ENCODE results near the gene EXO1. TPM values are rescaled to one million over a fixed set of nuclear protein-coding genes. Genes with fewer than 3 reads are reported as not detected.

The EXO1 gene
- total and polyA plus RNA-seq, 9 of the 15 experiments (the other 6 are each of a cell fraction or from before 2014, with no cell fraction given) = 36.0 to 125 (median 83.9) TPM

DNA sequence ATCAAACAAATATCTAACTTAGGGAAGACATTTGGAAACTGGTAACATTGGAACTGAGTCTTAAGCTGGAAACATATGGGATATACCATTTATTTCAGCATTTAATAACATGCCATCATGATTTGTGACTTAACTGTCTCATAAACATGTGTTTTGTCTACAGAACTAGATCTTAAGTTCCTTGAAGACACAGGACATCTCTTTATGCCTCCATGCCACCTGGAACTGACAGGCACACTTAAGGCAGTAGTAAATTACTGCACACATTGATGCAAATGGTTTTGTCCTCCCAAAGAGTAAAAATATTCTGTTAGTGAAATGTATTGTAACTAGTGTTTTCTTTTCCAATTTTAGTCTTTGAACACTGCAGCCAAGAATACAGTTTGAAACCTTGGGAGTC, 1.6 kb upstream of the EXO1 start (continued):
- no peak for TF ChIP-seq STAT5B (CRISPR knock-in tag; IDR thresholded peaks at IDR 0.05)
- no peak for TF ChIP-seq MAFF (IDR thresholded peaks at IDR 0.05; ENCODE audit: low read length)
- TF ChIP-seq NRF1 (conservative IDR thresholded peaks at IDR 0.05 in 1 of 2, IDR thresholded peaks at IDR 0.05 in 1 of 2) = no peak
- no peak for TF ChIP-seq HLTF (IDR thresholded peaks at IDR 0.05)

DNA sequence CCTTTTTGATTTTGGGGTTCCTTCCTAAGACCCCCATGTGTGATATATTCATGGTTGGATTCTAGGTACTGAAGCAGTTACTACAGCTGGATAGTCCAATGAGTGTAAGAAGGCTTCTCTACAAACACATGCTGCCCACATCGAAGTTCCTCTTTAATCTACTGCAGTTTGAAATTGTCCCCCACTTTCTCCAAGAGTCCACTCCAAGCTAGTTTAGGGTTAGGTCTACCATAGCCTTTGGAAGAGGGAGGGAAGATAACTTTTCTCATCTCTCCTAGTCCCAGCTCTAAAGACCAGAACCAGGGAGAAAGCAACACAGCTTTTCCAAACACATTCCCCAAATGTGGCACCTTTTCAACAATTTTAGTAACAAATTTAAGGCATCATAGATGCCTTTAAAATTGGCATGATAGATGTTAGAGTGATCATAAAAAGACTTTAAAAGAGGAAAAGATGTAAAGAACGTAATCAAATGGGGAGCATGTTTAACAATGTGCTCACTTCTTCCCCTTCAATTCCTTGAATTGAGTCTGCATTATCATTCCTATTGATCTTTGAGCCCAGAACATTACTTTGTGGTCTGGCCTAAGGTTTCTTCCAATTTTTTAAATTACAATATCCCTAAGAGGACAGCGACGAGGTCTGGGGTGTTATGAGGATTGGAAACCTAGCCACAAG, 1.0 kb upstream of the EXO1 start:
- Histone ChIP-seq H3K4me1 (replicated peaks in 1 of 2; ENCODE audit: control insufficient read depth in 2 of 2, insufficient read depth in 2 of 2, low read length in 2 of 2) (peaks cover 8 to 18% of the 10 kb centered on the region in 2 experiments; a peak in 3 of 5 replicates), H3K79me2 (ENCODE audit: control insufficient read depth, insufficient read depth, low read length) (peaks cover 40% of the 10 kb centered on the region), H3K27me3 (ENCODE audit: control insufficient read depth in 2 of 2, insufficient read depth in 2 of 2, low read length in 2 of 2) (no peaks in the 10 kb centered on the region), H4K20me1 (replicated peaks; ENCODE audit: control insufficient read depth, insufficient read depth, low read length) (peaks cover 5% of the 10 kb centered on the region; the same call in 1 of the 2 replicates), H2AFZ (ENCODE audit: low read depth, low read length) (peak overlapping the region; percentile 99), H3K9ac (ENCODE audit: insufficient read depth in 1 of 2, low read depth in 2 of 2, low read length in 2 of 2) (peak overlapping the region in 1 of 2 experiments; percentile 96; a peak in 2 of 4 replicates), H3K4me3 (peak overlapping the region; percentile 66), H3K27ac (ENCODE audit: extremely low read depth, low read depth, low read length) (peak overlapping the region; percentile 87), H3K9me3 (replicated peaks; ENCODE audit: control insufficient read depth, insufficient read depth, low read depth, low read length) (no peaks in the 10 kb centered on the region), H3K9me1 (ENCODE audit: control insufficient read depth, insufficient read depth, low read length) (no peaks in the 10 kb centered on the region), H3K36me3 (ENCODE audit: control insufficient read depth, insufficient read depth, low read length) (peaks cover 31% of the 10 kb centered on the region), H3K4me2 (ENCODE audit: insufficient read depth, low read length) (peak overlapping the region; percentile 94)
- TSS peak; percentile 95 for BruUV-seq (replicated peaks)
- intact Hi-C loops (cut with micrococcal nuclease) = loop anchor here (1.0 to 5.0 kb wide), 2 partner anchors 237 to 330 kb away; partner anchors contain the start of gene FH
- ChIA-PET CTCF (ENCODE audit: low intra/inter-chr PET ratio) (interaction anchor here (1.2 kb wide), 1 partner anchor 316 kb away, joined by 11 read pairs; no protein-coding TSS in a partner anchor), POLR2A (interaction anchor here (0.6 to 1.7 kb wide), 11 partner anchors 8 to 331 kb away, joined by 3 to 7 read pairs (median 3); partner anchors contain the start of gene FH)
- peak; percentile 35 for FAIRE-seq
- ATAC-seq = peak; percentile 1; the same call in 1 of the 3 replicates
- DNase-seq (ENCODE audit: extremely low read depth in 1 of 4, low spot score in 3 of 4) = peak in 3 of 4 experiments; percentile 23 to 57 (median 51)
- WGBS (ENCODE audit: insufficient coverage, low coverage, missing lambda C conversion rate) = 7% methylated on average over 4 of the region's 4 CpGs
- in situ Hi-C loops (cut with MboI) = no loop called here
- 0 out of 2 replicates have a peak, but pooled peaks have one; percentile 19 for TF ChIP-seq EP300 (IDR thresholded peaks at IDR 0.05; ENCODE audit: low read length)
- TF ChIP-seq, protein P1, sequence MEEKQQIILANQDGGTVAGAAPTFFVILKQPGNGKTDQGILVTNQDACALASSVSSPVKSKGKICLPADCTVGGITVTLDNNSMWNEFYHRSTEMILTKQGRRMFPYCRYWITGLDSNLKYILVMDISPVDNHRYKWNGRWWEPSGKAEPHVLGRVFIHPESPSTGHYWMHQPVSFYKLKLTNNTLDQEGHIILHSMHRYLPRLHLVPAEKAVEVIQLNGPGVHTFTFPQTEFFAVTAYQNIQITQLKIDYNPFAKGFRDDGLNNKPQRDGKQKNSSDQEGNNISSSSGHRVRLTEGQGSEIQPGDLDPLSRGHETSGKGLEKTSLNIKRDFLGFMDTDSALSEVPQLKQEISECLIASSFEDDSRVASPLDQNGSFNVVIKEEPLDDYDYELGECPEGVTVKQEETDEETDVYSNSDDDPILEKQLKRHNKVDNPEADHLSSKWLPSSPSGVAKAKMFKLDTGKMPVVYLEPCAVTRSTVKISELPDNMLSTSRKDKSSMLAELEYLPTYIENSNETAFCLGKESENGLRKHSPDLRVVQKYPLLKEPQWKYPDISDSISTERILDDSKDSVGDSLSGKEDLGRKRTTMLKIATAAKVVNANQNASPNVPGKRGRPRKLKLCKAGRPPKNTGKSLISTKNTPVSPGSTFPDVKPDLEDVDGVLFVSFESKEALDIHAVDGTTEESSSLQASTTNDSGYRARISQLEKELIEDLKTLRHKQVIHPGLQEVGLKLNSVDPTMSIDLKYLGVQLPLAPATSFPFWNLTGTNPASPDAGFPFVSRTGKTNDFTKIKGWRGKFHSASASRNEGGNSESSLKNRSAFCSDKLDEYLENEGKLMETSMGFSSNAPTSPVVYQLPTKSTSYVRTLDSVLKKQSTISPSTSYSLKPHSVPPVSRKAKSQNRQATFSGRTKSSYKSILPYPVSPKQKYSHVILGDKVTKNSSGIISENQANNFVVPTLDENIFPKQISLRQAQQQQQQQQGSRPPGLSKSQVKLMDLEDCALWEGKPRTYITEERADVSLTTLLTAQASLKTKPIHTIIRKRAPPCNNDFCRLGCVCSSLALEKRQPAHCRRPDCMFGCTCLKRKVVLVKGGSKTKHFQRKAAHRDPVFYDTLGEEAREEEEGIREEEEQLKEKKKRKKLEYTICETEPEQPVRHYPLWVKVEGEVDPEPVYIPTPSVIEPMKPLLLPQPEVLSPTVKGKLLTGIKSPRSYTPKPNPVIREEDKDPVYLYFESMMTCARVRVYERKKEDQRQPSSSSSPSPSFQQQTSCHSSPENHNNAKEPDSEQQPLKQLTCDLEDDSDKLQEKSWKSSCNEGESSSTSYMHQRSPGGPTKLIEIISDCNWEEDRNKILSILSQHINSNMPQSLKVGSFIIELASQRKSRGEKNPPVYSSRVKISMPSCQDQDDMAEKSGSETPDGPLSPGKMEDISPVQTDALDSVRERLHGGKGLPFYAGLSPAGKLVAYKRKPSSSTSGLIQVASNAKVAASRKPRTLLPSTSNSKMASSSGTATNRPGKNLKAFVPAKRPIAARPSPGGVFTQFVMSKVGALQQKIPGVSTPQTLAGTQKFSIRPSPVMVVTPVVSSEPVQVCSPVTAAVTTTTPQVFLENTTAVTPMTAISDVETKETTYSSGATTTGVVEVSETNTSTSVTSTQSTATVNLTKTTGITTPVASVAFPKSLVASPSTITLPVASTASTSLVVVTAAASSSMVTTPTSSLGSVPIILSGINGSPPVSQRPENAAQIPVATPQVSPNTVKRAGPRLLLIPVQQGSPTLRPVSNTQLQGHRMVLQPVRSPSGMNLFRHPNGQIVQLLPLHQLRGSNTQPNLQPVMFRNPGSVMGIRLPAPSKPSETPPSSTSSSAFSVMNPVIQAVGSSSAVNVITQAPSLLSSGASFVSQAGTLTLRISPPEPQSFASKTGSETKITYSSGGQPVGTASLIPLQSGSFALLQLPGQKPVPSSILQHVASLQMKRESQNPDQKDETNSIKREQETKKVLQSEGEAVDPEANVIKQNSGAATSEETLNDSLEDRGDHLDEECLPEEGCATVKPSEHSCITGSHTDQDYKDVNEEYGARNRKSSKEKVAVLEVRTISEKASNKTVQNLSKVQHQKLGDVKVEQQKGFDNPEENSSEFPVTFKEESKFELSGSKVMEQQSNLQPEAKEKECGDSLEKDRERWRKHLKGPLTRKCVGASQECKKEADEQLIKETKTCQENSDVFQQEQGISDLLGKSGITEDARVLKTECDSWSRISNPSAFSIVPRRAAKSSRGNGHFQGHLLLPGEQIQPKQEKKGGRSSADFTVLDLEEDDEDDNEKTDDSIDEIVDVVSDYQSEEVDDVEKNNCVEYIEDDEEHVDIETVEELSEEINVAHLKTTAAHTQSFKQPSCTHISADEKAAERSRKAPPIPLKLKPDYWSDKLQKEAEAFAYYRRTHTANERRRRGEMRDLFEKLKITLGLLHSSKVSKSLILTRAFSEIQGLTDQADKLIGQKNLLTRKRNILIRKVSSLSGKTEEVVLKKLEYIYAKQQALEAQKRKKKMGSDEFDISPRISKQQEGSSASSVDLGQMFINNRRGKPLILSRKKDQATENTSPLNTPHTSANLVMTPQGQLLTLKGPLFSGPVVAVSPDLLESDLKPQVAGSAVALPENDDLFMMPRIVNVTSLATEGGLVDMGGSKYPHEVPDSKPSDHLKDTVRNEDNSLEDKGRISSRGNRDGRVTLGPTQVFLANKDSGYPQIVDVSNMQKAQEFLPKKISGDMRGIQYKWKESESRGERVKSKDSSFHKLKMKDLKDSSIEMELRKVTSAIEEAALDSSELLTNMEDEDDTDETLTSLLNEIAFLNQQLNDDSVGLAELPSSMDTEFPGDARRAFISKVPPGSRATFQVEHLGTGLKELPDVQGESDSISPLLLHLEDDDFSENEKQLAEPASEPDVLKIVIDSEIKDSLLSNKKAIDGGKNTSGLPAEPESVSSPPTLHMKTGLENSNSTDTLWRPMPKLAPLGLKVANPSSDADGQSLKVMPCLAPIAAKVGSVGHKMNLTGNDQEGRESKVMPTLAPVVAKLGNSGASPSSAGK (IDR thresholded peaks at IDR 0.05) = peak; percentile 52
- no peak for TF ChIP-seq GABPB2 (CRISPR knock-in tag; conservative IDR thresholded peaks at IDR 0.05)
- TF ChIP-seq KLF1 (tag; IDR thresholded peaks at IDR 0.05) = no peak
- peak; percentile 5; the same call in 1 of the 2 replicates for TF ChIP-seq ARID1B (IDR thresholded peaks at IDR 0.05)
